K562 (cell line): ENCODE data around the gene DVL3. TPM values are rescaled to one million over a fixed set of nuclear protein-coding genes. Genes with fewer than 3 reads are reported as not detected.

ENCODE experiments used
- BCL6 ChIP-seq: fragments of 250-450 bp; sonication (Bioruptor Pico); IDR thresholded peaks from 2 replicates; pipeline ENCODE4 v1.4.0; 2020
- C11orf30 ChIP-seq: fragments of 450-650 bp; IDR thresholded peaks from 2 replicates; pipeline ENCODE4 v1.6.1; 2016; ENCODE audit warnings: low read depth, mild to moderate bottlenecking
- ETV6 ChIP-seq, 3 experiments: fragments of 150-350 bp in 1 of 3; sonication (generic) in 1 of 3; formaldehyde crosslinking in 1 of 3; IDR thresholded peaks; 2 replicates each; pipeline versions ENCODE4 v1.6.1 to v1.8.0; 2014 to 2022; ENCODE audit warnings: borderline replicate concordance in 2 of 3, low read depth in 2 of 3, antibody characterized with exemption in 1 of 3, low read length in 1 of 3, mild to moderate bottlenecking in 1 of 3, missing genetic modification reagents in 1 of 3
- FOSL1 ChIP-seq: fragments of 200-800 bp; sonication (Bioruptor generic); conservative IDR thresholded peaks from 2 replicates; pipeline ENCODE4 v1.6.1; 2016; ENCODE audit warnings: missing genetic modification characterization, missing compliant biosample characterization
- PTRF ChIP-seq: fragments of 450-650 bp; IDR thresholded peaks from 2 replicates; pipeline ENCODE4 v1.6.1; 2016; ENCODE audit warnings: mild to moderate bottlenecking, missing genetic modification characterization, missing compliant biosample characterization
- RUNX1 ChIP-seq: sonication (generic); IDR thresholded peaks from 2 replicates; pipeline ENCODE4 v1.6.1; 2016; ENCODE audit warnings: antibody characterized with exemption, low read depth
- XRCC3 ChIP-seq: fragments of 450-650 bp; IDR thresholded peaks from 2 replicates; pipeline ENCODE4 v1.6.1; 2017; ENCODE audit warnings: mild to moderate bottlenecking, moderate library complexity
- polyA plus RNA-seq, 8 experiments: library from polyadenylated mRNA; depleted of rRNA in 4 of 8; stranded (reverse) in 5 of 8; unstranded in 3 of 8; fragments of >200 nt; fragmentation: Nextera tagmentation in 2 of 8; fragmentation: Illumina TruSeq in 1 of 8; extraction: Ambion mirVana in 2 of 8; extraction: Trizol in 1 of 8; gene quantifications; 2 replicates each; pipeline versions ENCODE4 v1.2.1 to v1.2.3, GENCODE V29; 2011 to 2014; ENCODE audit warnings: inconsistent platforms in 1 of 8, missing spikeins in 1 of 8
- total RNA-seq, 7 experiments: library from RNA; depleted of rRNA in 6 of 7; stranded (reverse); fragments of >200 nt in 6 of 7; fragmentation: Illumina TruSeq in 2 of 7; extraction: Trizol in 2 of 7; gene quantifications; 2 replicates each; pipeline versions ENCODE4 v1.2.1 to v1.2.3, GENCODE V29; 2011 to 2021; ENCODE audit warnings: low replicate concordance in 1 of 7
- TF ChIP-seq, protein P1 (sequence below), 2 experiments: fragments of 450-650 bp; IDR thresholded peaks; 2 replicates each; pipeline ENCODE4 v1.6.1; 2018; ENCODE audit warnings: mild to moderate bottlenecking in 2 of 2, low read depth in 1 of 2; ENCODE audit not compliant: partially characterized antibody in 2 of 2
- TF ChIP-seq, protein P2 (sequence below): sonication (generic); formaldehyde crosslinking; IDR thresholded peaks from 2 replicates; pipeline ENCODE4 v1.8.1; 2023; ENCODE audit warnings: mild to moderate bottlenecking, missing genetic modification reagents
- TF ChIP-seq, protein P3 (sequence below): fragments of 450-650 bp; IDR thresholded peaks from 2 replicates; pipeline ENCODE4 v1.6.1; 2016; ENCODE audit warnings: low read depth, mild to moderate bottlenecking, moderate library complexity
- TF ChIP-seq, protein P4 (sequence below): fragments of 250-450 bp; sonication (Bioruptor Pico); IDR thresholded peaks from 2 replicates; pipeline ENCODE4 v1.4.0; 2020
- TF ChIP-seq, protein P5 (sequence below): fragments of 450-650 bp; formaldehyde crosslinking; IDR thresholded peaks from 2 replicates; pipeline ENCODE4 v1.4.0; 2020; ENCODE audit warnings: mild to moderate bottlenecking
- TF ChIP-seq, protein P6 (sequence below): fragments of 450-650 bp; IDR thresholded peaks from 2 replicates; pipeline ENCODE4 v1.6.1; 2018; ENCODE audit not compliant: partially characterized antibody

DVL3 gene
- total and polyA plus RNA-seq, 9 of the 15 experiments (the other 6 are each of a cell fraction or from before 2014, with no cell fraction given): 3.1 to 57.9 (median 20.1) TPM

DNA sequence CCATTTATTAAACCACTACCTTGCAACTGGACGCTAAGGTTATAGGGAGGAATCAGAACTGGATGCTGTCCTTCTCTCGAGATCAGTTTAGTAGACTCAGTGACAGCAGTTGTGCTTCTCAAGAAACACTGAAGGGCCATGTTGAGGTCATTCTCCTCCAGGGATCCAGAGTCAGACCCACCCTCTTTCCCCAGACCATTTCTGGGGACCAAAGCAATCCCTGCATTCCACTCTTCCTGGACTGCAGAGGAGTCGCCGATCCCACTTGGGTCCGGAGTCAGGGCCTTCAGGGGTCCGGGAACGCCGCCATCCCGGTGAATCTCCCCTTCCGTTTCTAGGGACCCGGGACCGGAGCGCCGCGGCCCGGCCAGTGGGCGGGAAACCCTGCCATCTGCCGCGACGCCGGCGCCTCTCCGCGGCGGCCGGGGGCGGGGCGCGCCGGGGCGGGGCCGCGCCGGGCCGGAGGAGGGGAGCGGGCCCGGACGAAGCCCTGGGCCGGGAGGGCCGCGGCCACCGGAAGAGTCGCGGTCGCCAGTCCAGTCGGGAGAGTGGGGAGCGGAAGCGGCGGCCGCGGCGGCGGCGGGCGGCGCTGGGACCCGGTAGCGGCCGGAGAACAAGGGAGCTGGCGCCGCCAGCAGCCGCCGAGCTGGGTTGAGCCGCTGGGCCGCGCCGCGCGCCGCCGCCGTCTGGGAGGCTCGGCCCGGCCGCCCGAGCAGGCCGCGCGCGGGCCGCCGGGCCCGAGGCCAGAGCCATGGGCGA, at the start of gene DVL3 (continued):
- TF ChIP-seq, protein P1, sequence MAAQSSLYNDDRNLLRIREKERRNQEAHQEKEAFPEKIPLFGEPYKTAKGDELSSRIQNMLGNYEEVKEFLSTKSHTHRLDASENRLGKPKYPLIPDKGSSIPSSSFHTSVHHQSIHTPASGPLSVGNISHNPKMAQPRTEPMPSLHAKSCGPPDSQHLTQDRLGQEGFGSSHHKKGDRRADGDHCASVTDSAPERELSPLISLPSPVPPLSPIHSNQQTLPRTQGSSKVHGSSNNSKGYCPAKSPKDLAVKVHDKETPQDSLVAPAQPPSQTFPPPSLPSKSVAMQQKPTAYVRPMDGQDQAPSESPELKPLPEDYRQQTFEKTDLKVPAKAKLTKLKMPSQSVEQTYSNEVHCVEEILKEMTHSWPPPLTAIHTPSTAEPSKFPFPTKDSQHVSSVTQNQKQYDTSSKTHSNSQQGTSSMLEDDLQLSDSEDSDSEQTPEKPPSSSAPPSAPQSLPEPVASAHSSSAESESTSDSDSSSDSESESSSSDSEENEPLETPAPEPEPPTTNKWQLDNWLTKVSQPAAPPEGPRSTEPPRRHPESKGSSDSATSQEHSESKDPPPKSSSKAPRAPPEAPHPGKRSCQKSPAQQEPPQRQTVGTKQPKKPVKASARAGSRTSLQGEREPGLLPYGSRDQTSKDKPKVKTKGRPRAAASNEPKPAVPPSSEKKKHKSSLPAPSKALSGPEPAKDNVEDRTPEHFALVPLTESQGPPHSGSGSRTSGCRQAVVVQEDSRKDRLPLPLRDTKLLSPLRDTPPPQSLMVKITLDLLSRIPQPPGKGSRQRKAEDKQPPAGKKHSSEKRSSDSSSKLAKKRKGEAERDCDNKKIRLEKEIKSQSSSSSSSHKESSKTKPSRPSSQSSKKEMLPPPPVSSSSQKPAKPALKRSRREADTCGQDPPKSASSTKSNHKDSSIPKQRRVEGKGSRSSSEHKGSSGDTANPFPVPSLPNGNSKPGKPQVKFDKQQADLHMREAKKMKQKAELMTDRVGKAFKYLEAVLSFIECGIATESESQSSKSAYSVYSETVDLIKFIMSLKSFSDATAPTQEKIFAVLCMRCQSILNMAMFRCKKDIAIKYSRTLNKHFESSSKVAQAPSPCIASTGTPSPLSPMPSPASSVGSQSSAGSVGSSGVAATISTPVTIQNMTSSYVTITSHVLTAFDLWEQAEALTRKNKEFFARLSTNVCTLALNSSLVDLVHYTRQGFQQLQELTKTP (IDR thresholded peaks at IDR 0.05; ENCODE audit: low read depth in 1 of 2, partially characterized antibody in 2 of 2): no peak
- TF ChIP-seq, protein P2, sequence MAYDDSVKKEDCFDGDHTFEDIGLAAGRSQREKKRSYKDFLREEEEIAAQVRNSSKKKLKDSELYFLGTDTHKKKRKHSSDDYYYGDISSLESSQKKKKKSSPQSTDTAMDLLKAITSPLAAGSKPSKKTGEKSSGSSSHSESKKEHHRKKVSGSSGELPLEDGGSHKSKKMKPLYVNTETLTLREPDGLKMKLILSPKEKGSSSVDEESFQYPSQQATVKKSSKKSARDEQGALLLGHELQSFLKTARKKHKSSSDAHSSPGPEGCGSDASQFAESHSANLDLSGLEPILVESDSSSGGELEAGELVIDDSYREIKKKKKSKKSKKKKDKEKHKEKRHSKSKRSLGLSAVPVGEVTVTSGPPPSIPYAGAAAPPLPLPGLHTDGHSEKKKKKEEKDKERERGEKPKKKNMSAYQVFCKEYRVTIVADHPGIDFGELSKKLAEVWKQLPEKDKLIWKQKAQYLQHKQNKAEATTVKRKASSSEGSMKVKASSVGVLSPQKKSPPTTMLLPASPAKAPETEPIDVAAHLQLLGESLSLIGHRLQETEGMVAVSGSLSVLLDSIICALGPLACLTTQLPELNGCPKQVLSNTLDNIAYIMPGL (CRISPR knock-in tag): no peak
- TF ChIP-seq, protein P3, sequence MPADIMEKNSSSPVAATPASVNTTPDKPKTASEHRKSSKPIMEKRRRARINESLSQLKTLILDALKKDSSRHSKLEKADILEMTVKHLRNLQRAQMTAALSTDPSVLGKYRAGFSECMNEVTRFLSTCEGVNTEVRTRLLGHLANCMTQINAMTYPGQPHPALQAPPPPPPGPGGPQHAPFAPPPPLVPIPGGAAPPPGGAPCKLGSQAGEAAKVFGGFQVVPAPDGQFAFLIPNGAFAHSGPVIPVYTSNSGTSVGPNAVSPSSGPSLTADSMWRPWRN: no peak
- TF ChIP-seq, protein P4, sequence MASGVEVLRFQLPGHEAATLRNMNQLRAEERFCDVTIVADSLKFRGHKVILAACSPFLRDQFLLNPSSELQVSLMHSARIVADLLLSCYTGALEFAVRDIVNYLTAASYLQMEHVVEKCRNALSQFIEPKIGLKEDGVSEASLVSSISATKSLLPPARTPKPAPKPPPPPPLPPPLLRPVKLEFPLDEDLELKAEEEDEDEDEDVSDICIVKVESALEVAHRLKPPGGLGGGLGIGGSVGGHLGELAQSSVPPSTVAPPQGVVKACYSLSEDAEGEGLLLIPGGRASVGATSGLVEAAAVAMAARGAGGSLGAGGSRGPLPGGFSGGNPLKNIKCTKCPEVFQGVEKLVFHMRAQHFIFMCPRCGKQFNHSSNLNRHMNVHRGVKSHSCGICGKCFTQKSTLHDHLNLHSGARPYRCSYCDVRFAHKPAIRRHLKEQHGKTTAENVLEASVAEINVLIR (CRISPR knock-in tag): no peak
- TF ChIP-seq PTRF (tag) (no peak), XRCC3 (no peak), ETV6 (IDR thresholded peaks at IDR 0.05; ENCODE audit: borderline replicate concordance in 1 of 2, low read depth in 2 of 2, low read length in 1 of 2) (no peak), ETV6 (CRISPR knock-in tag; IDR thresholded peaks at IDR 0.05; ENCODE audit: borderline replicate concordance) (no peak), RUNX1 (no peak), FOSL1 (tag) (no peak), C11orf30 (no peak), BCL6 (CRISPR knock-in tag) (no peak)
- TF ChIP-seq, protein P5, sequence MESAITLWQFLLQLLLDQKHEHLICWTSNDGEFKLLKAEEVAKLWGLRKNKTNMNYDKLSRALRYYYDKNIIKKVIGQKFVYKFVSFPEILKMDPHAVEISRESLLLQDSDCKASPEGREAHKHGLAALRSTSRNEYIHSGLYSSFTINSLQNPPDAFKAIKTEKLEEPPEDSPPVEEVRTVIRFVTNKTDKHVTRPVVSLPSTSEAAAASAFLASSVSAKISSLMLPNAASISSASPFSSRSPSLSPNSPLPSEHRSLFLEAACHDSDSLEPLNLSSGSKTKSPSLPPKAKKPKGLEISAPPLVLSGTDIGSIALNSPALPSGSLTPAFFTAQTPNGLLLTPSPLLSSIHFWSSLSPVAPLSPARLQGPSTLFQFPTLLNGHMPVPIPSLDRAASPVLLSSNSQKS (CRISPR knock-in tag): no peak
- TF ChIP-seq, protein P6, sequence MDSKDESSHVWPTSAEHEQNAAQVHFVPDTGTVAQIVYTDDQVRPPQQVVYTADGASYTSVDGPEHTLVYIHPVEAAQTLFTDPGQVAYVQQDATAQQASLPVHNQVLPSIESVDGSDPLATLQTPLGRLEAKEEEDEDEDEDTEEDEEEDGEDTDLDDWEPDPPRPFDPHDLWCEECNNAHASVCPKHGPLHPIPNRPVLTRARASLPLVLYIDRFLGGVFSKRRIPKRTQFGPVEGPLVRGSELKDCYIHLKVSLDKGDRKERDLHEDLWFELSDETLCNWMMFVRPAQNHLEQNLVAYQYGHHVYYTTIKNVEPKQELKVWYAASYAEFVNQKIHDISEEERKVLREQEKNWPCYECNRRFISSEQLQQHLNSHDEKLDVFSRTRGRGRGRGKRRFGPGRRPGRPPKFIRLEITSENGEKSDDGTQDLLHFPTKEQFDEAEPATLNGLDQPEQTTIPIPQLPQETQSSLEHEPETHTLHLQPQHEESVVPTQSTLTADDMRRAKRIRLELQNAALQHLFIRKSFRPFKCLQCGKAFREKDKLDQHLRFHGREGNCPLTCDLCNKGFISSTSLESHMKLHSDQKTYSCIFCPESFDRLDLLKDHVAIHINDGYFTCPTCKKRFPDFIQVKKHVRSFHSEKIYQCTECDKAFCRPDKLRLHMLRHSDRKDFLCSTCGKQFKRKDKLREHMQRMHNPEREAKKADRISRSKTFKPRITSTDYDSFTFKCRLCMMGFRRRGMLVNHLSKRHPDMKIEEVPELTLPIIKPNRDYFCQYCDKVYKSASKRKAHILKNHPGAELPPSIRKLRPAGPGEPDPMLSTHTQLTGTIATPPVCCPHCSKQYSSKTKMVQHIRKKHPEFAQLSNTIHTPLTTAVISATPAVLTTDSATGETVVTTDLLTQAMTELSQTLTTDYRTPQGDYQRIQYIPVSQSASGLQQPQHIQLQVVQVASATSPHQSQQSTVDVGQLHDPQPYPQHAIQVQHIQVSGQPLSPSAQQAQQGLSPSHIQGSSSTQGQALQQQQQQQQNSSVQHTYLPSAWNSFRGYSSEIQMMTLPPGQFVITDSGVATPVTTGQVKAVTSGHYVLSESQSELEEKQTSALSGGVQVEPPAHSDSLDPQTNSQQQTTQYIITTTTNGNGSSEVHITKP: peak; percentile 27
